ENCODE data around the gene CHP1. TPM values are rescaled to one million over a fixed set of nuclear protein-coding genes. Genes with fewer than 3 reads are reported as not detected.

The CHP1 gene
- total RNA-seq, 1 experiment from 2014 or later = 101 TPM

DNA sequence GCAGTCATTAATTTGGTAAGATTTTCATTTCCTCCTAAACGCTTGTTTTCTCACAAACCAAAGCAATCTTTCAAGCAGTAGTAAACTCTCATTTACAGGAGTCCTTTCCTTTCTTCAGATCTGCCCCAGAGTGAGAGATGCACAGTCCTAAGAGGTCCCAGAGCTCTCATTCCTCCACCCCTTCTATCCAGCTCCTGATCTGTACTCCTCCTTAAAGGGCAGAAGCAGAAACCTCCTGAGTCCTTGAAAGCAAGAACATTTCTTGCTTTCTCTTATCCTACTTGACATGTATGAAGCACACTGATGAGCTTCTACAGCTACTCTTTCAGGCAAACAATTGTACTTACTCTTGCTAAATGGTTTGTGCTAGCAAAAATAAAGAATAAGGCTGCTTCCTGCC is 12.2 kb upstream of the CHP1 start:
- ATAC-seq (no peak), DNase-seq (ENCODE audit: low read depth, low spot score) (no peak)
- no peak overlapping the region for H3K27ac ChIP-seq (ENCODE audit: low read depth, low read length)
- H3K9me2 ChIP-seq (ENCODE audit: insufficient read depth) = no peaks in the 10 kb centered on the region
- no peak overlapping the region for H3K4me2 ChIP-seq (ENCODE audit: low read length)
- TF ChIP-seq TCF7L2 (IDR thresholded peaks at IDR 0.05; ENCODE audit: borderline replicate concordance, extremely low read depth, insufficient read depth, insufficient read length) = no peak
- no peak for TF ChIP-seq CEBPB (IDR thresholded peaks at IDR 0.05; ENCODE audit: low read depth)
- TF ChIP-seq SIN3A (IDR thresholded peaks at IDR 0.05; ENCODE audit: low read depth) = no peak
- TF ChIP-seq JUND (IDR thresholded peaks at IDR 0.05) = no peak
- TF ChIP-seq, protein P1, sequence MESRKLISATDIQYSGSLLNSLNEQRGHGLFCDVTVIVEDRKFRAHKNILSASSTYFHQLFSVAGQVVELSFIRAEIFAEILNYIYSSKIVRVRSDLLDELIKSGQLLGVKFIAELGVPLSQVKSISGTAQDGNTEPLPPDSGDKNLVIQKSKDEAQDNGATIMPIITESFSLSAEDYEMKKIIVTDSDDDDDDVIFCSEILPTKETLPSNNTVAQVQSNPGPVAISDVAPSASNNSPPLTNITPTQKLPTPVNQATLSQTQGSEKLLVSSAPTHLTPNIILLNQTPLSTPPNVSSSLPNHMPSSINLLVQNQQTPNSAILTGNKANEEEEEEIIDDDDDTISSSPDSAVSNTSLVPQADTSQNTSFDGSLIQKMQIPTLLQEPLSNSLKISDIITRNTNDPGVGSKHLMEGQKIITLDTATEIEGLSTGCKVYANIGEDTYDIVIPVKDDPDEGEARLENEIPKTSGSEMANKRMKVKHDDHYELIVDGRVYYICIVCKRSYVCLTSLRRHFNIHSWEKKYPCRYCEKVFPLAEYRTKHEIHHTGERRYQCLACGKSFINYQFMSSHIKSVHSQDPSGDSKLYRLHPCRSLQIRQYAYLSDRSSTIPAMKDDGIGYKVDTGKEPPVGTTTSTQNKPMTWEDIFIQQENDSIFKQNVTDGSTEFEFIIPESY (IDR thresholded peaks at IDR 0.05; ENCODE audit: extremely low read depth, insufficient replicate concordance, low read length) = no peak
- no peak for TF ChIP-seq ZFX (IDR thresholded peaks at IDR 0.05)
- no peak for TF ChIP-seq SP1 (IDR thresholded peaks at IDR 0.05; ENCODE audit: low read depth)
- TF ChIP-seq, protein P2, sequence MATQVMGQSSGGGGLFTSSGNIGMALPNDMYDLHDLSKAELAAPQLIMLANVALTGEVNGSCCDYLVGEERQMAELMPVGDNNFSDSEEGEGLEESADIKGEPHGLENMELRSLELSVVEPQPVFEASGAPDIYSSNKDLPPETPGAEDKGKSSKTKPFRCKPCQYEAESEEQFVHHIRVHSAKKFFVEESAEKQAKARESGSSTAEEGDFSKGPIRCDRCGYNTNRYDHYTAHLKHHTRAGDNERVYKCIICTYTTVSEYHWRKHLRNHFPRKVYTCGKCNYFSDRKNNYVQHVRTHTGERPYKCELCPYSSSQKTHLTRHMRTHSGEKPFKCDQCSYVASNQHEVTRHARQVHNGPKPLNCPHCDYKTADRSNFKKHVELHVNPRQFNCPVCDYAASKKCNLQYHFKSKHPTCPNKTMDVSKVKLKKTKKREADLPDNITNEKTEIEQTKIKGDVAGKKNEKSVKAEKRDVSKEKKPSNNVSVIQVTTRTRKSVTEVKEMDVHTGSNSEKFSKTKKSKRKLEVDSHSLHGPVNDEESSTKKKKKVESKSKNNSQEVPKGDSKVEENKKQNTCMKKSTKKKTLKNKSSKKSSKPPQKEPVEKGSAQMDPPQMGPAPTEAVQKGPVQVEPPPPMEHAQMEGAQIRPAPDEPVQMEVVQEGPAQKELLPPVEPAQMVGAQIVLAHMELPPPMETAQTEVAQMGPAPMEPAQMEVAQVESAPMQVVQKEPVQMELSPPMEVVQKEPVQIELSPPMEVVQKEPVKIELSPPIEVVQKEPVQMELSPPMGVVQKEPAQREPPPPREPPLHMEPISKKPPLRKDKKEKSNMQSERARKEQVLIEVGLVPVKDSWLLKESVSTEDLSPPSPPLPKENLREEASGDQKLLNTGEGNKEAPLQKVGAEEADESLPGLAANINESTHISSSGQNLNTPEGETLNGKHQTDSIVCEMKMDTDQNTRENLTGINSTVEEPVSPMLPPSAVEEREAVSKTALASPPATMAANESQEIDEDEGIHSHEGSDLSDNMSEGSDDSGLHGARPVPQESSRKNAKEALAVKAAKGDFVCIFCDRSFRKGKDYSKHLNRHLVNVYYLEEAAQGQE (IDR thresholded peaks at IDR 0.05; ENCODE audit: low read depth) = no peak
- TF ChIP-seq POLR2AphosphoS5 (IDR thresholded peaks at IDR 0.05; ENCODE audit: low read depth, low read length) = no peak
- no peak for TF ChIP-seq ELF1 (IDR thresholded peaks at IDR 0.05; ENCODE audit: borderline replicate concordance, low read depth)
- TF ChIP-seq, protein P3, sequence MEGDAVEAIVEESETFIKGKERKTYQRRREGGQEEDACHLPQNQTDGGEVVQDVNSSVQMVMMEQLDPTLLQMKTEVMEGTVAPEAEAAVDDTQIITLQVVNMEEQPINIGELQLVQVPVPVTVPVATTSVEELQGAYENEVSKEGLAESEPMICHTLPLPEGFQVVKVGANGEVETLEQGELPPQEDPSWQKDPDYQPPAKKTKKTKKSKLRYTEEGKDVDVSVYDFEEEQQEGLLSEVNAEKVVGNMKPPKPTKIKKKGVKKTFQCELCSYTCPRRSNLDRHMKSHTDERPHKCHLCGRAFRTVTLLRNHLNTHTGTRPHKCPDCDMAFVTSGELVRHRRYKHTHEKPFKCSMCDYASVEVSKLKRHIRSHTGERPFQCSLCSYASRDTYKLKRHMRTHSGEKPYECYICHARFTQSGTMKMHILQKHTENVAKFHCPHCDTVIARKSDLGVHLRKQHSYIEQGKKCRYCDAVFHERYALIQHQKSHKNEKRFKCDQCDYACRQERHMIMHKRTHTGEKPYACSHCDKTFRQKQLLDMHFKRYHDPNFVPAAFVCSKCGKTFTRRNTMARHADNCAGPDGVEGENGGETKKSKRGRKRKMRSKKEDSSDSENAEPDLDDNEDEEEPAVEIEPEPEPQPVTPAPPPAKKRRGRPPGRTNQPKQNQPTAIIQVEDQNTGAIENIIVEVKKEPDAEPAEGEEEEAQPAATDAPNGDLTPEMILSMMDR (IDR thresholded peaks at IDR 0.05 in 2 of 3, conservative IDR thresholded peaks at IDR 0.05 in 1 of 3; ENCODE audit: borderline replicate concordance in 1 of 3, insufficient read depth in 1 of 3, low read depth in 2 of 3, low read length in 2 of 3) = no peak
- TF ChIP-seq RAD21 (IDR thresholded peaks at IDR 0.05; ENCODE audit: low read depth) = no peak
- TF ChIP-seq YY1 (IDR thresholded peaks at IDR 0.05; ENCODE audit: extremely low read depth, insufficient replicate concordance, low read depth, low read length) = no peak
- TF ChIP-seq POLR2A (IDR thresholded peaks at IDR 0.05; ENCODE audit: borderline replicate concordance, extremely low read depth, insufficient read depth, insufficient read length) = no peak
- TF ChIP-seq, protein P4, sequence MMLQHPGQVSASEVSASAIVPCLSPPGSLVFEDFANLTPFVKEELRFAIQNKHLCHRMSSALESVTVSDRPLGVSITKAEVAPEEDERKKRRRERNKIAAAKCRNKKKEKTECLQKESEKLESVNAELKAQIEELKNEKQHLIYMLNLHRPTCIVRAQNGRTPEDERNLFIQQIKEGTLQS (IDR thresholded peaks at IDR 0.05) = no peak
- no peak for TF ChIP-seq EGR1 (IDR thresholded peaks at IDR 0.05; ENCODE audit: low read depth)
- no peak for TF ChIP-seq ZNF274 (IDR thresholded peaks at IDR 0.05; ENCODE audit: low read depth, low read length)
- TF ChIP-seq SRF (IDR thresholded peaks at IDR 0.05; ENCODE audit: low read depth) = no peak
- TF ChIP-seq CBX3 (IDR thresholded peaks at IDR 0.05; ENCODE audit: low read depth) = no peak
- H3K9ac ChIP-seq (ENCODE audit: low read length) = no peak overlapping the region
- no peaks in the 10 kb centered on the region for H3K27me3 ChIP-seq (ENCODE audit: insufficient read depth, low read length)
- no peaks in the 10 kb centered on the region for H3K79me2 ChIP-seq (ENCODE audit: insufficient read depth, low read length)
- BruUV-seq (replicated peaks) = no TSS peak
- ChIA-PET CTCF (no interaction called here), POLR2A (interaction anchor here (1.5 kb wide), 1 partner anchor 10 kb away, joined by 3 read pairs; no protein-coding TSS in a partner anchor), RAD21 (ENCODE audit: low non-redundant PET in 1 of 2, low total read pairs in 2 of 2, uncharacterized antibody in 2 of 2, unreplicated experiment in 2 of 2) (no interaction called here)
- H2AFZ ChIP-seq (ENCODE audit: low read depth, low read length, poor library complexity, severe bottlenecking) = no peak overlapping the region
- intact Hi-C loops (cut with micrococcal nuclease) = no loop called here
- H3K4me3 ChIP-seq (replicated peaks in 1 of 2; ENCODE audit: low read depth in 1 of 2, low read length in 2 of 2) = no peak overlapping the region
- H3K36me3 ChIP-seq (ENCODE audit: control insufficient read depth in 1 of 2, insufficient read depth in 2 of 2, low read length in 2 of 2) = no peaks in the 10 kb centered on the region
- no peaks in the 10 kb centered on the region for H3K4me1 ChIP-seq (ENCODE audit: control insufficient read depth in 1 of 2, insufficient read depth in 2 of 2, low read length in 2 of 2)
- H3K9me3 ChIP-seq (ENCODE audit: control insufficient read depth in 1 of 2, insufficient read depth in 1 of 2, low read depth in 1 of 2, low read length in 2 of 2) = no peaks in the 10 kb centered on the region
- no peaks in the 10 kb centered on the region for H4K20me1 ChIP-seq (ENCODE audit: insufficient read depth)

Measured in HCT116 (cell line).